ENCODE measurements around the gene FAM53A. TPM values are rescaled to one million over a fixed set of nuclear protein-coding genes. Genes with fewer than 3 reads are reported as not detected.
A peak's percentile ranks its signal among the peaks of the same experiment; 100 is the strongest.
"Not testable (repeated sequence)": the region's sequence is repeated elsewhere in the genome, so short reads cannot be mapped to it uniquely, and the experiment has no call there.

FAM53A gene
- total RNA-seq, 1 experiment from 2014 or later, result 7.3 TPM

DNA sequence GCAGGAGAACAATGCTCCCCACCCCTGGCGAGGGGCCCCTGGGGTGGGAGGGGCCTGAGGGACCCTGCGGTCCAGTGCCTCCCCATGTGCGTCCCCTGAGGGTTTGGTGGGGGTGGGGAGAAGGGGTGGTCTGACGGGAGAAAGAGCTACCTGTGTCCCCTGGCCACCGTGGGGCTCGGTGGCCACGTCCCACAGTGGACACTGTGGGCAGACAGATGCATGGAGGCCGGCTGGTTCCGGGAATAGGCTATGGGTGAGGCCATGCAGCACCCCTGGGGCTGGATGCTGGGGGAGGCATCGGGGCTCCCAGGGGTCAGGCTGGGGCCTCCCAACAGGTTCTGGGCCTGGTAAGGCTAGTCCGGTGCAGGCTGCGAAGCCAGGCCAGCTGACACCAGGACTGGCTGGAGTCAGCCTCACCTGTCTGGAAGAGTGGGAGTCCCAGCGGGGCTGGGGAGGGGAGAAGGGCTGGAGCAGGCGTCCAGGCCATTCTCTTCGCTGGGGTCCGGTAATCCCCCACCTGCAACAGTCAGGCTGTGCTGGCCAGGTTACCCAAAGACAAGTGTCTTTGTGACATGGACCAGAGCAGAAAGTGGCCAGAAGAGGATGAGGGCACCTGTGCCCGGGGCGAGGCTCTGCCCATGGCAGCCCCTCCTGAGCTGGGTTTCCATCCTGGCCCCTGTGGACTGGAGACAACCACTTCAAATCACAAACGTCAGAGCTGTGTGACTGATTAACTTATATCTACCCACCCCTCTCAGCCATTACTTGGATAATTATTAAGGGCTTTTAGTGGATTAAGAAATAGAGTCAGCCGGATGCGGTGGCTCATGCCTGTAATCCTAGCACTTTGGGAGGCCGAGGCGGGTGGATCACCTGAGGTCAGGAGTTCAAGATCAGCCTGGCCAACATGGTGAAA is 1.4 kb upstream of the FAM53A start:
- no peak for DNase-seq (ENCODE audit: low read depth)

DNA sequence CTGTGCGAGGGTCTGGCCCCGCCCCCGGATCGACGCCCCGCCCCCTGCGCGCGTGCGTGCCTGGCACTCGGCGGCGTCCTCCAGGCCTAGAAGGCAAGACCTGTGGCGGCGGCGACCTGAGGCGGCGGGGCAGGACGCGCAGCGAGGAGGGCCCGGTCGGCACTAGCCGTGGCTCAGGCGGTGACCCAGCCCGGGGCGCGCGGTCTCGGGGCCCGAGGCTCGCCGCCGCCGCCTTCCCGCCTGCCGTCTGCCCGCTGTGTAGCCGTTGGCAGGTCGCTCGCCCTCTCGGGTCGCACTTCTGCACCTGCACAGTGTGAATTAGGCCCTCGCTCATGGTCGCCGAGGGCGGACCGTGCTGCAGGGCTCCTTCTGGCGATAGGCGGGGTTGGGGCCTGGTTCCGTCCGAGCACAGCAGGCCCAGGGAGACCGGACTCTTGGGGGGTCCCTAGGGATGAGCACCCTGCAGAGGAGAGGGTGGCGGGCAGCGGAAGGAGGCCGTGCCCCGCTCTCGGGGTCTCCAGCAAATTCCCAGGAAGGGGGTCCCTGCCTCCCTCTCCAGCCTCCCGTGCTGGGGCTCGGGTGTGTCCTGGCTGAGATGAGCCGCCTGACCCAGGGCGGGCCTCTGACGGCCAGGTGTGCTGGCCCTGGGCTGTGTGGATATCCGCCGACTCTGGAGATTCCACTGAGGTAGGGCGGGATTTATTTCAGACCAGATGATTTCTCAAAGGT is 557 bp upstream of the FAM53A start:
- no peak for DNase-seq (ENCODE audit: low read depth)

DNA sequence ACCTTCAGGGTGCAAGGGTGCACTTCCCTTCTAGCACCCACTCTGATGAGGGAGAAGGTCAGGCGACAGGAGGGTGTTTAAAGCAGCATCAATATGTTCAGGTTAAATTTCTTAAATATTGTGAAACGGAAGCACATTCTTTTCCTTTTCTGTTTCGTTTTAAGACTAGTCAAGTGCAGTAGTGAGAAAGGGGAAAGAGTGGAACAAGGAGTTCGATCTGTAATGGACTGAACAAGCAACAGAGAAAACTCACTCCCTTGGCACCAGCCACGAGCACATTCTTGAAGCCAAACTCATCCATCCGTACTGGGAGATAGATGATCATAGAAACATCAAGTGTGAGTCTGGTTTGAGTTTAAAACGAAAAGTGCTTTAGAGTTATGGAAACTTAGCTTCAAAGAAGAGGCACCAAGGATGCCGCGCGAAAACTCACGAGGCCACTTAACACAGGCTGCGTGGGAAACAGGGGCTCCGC is 815 bp downstream of the FAM53A start:
- peak; percentile 63 for DNase-seq (ENCODE audit: low read depth)

DNA sequence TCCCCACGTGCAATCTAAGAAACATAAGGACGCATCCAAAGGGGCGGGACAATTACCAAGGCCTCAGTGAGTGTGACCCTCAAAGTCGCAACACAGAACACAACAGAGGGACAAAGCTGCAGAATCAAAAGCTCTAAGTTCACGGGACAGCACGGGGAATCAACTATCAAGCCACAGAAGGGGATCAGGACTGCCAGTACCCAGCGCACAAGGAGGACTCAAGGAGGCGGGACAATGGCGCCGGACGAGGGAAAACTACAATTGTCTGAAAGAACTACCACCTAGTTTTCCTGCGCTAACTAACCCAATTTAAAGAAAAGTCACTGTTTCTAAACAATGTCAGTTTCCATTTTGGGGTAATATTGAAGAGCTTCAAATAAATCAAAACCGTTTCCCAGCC is 1.3 kb downstream of the FAM53A start:
- no peak for DNase-seq (ENCODE audit: low read depth)

DNA sequence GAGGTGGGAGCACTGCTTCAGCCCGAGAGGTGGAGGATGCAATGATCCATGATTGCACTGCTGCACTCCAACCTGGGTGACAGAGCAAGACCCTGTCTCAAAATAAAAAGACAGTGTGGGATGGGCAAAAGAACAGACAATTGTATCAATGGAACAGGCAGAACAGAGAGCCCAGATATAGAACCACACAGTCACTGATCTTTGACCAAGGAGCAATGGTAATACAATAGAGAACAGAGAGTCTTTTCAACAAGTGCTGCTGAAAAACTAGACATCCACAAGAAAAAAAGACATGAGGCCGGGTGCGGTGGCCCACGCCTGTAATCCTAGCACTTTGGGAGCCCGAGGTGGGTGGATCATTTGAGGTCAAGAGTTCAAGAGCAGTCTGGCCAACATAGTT is 5.9 kb downstream of the FAM53A start:
- no peak for DNase-seq (ENCODE audit: low read depth)

DNA sequence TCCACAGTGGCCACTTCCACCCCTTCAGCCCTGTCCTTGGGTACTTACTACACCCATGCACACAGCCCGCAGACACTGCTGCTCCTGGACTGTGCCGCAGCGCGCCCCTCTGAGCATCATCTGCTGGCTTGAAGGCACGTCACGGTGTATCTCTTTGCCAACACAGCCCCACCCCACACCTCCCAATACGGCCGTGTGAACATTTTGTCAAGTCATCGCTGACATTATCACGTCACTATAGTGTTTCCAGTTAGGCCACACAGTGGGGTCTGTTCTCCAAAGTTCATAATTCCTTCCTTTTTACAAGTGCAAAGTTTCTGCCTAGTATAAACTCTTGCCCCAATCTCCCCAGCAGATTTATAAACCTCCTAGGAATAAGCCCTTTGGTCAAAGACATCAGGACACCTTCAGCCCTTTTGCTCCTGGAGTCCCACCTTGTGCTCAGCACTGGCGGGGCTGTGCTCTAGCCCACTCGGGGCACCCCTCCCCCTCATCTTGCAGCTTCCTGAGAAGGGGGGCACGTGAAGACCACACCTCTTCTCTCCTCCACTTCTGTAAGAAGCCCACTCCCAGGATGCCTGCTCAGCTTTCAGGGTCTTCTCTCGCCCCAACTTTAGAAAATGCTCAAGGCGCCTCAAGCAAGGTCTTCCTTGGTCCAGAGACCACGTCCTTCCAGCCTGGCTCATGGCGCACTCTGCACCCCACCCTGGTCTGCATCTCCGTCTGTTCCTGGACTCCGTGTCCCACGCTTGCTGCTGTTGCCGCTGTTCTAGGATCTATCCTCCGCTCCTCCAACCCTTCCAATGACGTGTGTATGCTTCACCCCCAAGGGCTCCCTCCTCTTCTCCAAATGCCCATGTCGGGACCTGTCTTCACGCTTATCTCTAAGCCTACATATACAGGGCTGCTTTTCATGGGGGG is 7.2 kb downstream of the FAM53A start:
- DNase-seq (ENCODE audit: low read depth), result no peak

DNA sequence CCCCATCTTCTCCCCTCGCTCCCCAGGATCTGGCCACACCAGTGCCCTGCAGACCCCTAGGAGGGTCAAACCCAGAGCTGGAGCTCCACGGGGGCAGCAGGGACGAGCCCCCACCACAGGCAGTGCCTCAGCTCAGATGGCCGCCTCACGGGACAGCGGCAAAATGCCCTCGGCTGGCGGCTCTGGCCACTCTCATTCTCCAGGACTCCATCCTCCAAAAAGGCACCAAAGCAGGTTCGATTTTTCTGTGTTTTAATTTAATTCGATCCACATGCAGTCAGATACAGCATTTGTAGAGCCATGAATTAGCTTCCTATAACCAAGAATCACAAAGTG is 8.3 kb downstream of the FAM53A start:
- no peak for DNase-seq (ENCODE audit: low read depth)

DNA sequence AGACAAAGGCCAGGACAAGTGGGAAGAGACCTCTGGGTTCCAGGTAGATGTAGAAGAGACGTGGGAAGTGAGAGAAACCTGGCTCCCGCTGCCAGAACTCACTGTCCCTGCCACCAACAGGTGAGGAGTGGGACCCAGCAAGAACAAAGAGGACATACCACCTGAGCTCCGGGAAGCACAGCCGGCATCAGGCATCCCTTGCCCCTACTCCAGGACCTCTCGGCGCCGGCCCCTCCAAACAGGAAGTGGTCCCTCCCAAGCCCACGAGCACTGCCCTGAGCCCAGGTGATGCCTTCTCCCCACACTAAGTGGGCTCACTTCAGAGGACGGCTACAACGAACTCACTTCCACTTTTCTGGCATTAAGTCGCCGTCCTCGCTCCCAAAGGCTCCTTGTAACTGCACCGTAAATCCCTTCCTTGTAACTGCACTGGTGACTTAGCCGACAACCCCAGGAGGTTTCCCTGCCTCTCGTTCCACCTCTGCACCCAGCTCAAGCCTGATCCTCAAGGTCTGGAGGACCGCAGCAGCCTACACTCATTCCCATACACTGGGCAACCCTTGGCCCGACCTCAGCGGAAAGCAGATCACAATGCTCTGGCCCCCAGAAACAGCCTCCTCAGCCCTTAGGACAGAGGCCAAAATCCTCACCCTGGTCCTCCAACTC is 8.8 kb downstream of the FAM53A start:
- no peak for DNase-seq (ENCODE audit: low read depth)

DNA sequence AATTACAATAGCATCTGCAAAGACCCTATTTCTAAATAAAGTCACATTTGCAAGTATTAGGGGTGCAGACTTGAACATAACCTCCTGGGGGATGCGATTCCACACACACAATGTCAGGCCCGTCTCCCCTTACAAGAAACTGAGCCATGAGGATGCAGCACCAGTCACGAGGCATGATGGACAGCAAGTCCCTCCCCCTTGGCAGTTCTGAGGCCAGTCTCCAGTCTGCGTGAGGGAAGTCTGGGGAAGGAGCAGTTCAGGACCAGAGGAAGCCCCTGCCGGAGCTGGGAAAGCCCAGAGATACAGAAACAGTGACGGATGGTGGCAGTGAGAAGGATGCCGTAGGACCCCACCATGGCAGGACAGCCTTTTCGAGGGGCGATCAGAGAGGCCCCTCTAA is 9.4 kb downstream of the FAM53A start:
- no peak for DNase-seq (ENCODE audit: low read depth)

DNA sequence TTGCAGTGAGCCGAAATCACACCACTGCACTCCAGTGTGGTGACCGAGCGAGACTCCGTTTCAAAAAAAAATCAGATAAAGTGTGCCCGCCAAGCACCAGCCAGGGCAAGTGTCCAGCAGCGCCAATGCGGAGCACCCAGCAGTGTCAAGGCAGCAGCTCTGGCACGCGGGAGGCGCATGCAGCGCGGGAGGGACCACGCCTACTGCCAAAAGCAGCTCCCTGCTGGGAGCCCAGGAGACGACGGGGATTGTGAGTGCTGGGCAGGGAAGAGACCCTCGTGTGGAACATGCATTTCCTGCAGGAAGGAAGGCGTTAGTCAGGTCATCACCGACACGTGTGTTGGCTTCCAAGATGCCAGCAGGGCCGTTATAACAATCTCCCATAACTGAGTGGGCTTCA is 10.4 kb downstream of the FAM53A start:
- no peak for DNase-seq (ENCODE audit: low read depth)

DNA sequence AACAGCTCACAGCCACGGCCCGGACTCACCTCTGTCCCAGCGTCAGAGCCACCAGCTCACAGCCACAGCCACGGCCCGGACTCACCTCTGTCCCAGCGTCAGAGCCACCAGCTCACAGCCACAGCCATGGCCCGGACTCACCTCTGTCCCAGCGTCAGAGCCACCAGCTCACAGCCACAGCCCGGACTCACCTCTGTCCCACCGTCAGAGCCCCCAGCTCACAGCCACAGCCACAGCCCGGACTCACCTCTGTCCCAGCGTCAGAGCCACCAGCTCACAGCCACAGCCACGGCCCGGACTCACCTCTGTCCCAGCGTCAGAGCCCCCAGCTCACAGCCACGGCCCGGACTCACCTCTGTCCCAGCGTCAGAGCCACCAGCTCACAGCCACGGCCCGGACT is 13.1 kb downstream of the FAM53A start:
- DNase-seq (ENCODE audit: low read depth), result not testable (repeated sequence)

DNA sequence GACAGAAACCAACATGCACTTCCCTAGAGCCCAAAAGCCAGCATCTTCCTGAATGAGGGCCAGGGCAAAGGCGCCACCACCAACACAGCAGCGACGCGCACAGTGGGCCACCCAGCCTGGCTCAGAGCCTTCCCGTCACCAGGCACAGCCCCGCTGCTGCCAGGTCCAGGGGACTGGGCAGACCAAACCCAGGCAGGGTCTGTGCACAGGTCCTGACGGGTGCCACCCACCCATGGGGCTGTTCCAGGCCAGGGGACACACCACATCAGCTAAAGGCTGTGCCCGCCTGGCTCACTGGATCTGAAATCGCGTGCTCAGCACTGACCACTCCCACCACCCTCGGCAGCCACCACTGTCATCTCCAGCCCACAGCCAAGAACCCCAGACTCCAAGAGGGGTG is 13.8 kb downstream of the FAM53A start:
- no peak for DNase-seq (ENCODE audit: low read depth)

DNA sequence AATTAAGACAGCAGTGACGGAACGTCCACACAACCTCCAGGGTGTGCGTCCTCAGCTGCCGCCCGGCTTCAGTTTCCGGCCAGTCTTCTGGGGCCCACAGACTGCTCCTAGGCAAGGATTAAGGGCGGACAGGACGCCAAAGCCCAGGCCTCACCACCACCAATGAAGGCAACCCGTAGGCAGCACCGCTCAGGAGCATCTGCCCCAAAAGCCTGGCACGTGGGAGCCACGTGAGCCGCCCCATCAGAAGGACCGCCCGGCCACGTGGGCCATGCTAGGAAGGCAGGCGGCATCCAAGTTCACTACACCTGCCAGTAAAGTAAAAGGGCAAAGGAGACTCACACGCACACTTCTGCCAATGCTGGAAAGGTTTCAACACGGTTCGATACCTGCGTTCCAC is 14.3 kb downstream of the FAM53A start:
- no peak for DNase-seq (ENCODE audit: low read depth)

DNA sequence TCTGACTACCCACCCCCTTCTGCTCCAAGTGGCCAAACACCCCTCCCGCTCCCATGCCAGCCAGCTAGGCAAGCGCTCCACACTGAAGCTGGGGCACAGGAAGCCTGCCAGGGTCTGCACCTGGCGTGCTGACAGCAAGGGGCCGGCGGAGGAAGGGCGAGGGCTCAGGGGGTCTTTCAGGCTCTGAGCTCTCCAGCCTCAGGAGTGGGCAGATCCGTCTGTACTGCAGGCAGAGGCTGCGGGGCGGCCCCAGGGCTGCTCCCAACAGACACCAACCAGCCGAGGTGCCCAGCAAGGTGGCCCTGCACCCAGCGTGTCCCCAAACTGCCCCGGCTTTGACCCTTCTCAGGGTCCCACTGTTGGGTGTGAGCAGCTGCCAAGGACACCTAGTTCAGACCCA is 14.8 kb downstream of the FAM53A start:
- no peak for DNase-seq (ENCODE audit: low read depth)

DNA sequence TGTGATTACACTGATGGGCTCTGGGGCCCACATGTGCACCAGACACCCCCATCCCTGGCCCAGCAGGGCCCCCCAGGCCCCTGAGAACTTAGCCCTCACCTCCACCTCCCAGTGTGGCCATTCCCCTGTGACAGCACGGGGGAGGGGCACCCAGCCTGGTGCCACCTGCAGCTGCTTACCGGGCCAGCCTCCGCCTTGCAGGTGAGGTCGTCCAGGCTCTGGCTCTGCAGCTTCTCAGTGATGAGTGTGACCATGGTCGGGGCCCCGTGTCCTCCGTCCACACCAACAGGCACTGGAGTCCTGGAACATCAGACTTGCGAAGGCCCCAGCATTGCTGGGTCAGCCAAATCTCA is 15.6 kb downstream of the FAM53A start:
- DNase-seq (ENCODE audit: low read depth), result no peak

DNA sequence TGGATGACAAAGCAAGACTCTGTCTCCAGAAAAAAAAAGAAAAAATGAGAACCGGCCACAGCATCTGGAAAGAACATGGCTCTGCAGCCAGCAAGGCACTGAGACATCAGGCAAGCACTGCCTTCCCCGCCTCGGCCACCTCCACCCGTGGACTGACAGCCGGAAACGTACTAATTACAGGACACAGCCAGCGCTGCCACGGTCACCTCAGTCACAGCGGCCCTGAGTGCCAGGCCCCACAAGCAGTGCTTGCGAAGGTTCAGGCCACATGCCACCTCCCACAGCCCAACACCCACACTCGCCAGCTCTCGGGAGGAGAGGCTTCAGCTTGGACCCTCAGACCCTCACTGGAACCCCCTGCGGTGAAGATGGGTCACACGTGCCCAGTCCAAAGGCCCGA is 16.8 kb downstream of the FAM53A start:
- DNase-seq (ENCODE audit: low read depth), result no peak

DNA sequence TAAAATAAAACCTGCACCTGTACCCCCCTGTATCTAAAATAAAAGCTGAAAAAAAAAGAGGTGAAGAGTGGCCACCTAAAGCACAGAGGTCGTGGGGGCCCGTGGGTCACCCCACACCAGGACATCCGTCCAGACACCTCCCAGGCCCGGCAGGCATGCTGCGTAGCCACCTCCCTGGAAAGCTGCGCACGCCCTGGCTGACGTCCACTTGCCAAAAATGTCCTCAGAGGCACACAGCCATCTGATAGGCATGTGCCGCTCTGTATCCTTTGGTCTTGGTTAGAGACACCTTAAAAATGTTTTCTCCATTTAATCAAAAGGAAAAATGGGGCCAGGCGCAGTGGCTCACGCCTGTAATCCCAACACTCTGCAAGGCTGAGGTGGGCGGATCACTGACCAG is 17.7 kb downstream of the FAM53A start:
- DNase-seq (ENCODE audit: low read depth), result no peak

DNA sequence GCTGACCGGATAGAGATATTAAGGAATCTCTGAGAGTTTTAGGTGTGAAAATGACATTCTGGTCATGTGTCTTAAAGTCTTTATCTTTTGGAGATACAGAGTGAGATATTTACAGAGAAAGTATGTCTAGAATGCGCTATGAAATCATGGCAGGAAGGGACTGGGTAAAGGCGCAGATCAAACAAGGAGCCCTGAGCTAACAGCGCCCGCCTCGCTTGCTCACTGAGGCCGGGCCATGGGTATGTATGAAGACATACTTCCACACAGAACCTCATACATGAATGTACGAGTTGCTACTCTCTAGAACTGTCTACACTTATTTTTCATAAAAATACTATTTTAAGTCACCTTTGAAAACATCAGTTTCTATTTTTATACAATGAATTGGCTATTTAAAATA is 20.0 kb downstream of the FAM53A start:
- no peak for DNase-seq (ENCODE audit: low read depth)

DNA sequence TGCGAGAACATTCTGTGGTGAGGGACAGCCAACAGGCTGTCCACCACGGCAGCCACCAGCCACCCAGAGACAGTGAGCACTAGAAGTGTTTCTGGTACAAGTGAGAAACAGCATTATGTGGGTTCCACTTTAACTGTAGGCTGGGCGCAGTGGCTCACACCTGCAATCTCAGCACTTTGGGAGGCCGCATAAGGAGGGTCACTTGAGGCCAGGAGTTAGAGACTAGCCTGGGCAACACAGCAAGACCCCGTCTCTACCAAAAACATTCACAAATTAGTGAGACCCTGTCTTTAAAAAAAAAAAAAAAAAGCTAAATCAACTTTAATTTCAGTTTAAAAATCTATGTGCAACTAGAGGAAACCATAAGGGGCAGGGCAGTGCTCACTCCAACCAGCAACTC is 20.6 kb downstream of the FAM53A start:
- no peak for DNase-seq (ENCODE audit: low read depth)

DNA sequence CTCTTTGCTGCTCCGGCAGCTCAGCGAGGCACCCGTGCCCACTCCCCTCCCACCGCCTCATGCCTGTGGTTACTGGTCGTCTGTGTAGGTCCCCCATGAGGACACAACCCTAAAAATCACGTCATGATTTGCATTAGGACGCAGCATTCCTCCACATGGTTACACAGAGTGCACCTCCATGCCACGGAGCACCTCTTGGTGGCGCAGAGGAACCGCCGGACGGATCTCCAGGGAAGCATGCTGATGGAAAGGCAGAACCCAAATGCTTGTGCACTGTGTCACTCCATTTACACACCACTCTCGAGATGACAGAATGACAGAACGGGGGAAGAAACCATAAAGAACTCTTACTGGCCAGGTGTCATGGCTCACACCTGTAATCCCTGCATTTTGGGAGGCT is 22.4 kb downstream of the FAM53A start:
- peak; percentile 25 for DNase-seq (ENCODE audit: low read depth)

DNA sequence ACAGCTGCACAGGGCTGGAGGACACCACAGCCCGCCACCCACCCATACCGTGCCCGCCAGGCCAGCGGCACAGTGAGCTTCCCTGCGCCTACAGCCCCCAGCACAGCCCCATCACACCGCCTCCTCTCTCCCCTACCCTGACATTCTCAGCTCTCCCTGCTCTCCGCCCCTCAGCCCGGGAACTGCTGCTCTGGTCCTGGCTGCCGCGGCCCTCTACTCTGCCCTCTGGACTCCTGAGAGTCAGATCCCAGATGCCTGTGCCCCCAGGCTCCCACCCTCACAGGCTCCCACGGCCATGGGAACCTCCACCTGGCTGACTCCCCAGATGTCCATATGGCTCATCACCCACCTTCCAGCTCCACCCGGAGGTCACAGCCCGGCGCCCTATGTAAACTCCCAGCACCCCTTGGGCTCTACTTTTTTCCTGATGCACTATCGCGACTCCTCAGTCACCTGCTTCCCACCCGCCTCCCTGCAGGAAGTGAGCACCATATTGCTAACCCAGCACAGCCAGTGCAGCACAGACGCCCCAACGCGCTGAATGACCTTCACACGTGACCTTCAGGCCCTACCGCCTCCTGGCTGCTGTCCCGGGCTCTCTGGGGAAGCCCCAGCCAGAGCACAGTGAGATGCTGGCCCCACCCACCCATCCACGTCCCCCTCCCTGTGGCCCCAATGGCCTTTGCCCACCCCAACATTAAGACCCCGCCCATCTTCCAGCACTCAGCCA is 23.0 kb downstream of the FAM53A start:
- no peak for DNase-seq (ENCODE audit: low read depth)
